ENCODE measurements around the gene CIAO2B. TPM values are rescaled to one million over a fixed set of nuclear protein-coding genes. Genes with fewer than 3 reads are reported as not detected.

Gene CIAO2B
- total RNA-seq, 1 experiment from 2014 or later, result 83.0 TPM

DNA sequence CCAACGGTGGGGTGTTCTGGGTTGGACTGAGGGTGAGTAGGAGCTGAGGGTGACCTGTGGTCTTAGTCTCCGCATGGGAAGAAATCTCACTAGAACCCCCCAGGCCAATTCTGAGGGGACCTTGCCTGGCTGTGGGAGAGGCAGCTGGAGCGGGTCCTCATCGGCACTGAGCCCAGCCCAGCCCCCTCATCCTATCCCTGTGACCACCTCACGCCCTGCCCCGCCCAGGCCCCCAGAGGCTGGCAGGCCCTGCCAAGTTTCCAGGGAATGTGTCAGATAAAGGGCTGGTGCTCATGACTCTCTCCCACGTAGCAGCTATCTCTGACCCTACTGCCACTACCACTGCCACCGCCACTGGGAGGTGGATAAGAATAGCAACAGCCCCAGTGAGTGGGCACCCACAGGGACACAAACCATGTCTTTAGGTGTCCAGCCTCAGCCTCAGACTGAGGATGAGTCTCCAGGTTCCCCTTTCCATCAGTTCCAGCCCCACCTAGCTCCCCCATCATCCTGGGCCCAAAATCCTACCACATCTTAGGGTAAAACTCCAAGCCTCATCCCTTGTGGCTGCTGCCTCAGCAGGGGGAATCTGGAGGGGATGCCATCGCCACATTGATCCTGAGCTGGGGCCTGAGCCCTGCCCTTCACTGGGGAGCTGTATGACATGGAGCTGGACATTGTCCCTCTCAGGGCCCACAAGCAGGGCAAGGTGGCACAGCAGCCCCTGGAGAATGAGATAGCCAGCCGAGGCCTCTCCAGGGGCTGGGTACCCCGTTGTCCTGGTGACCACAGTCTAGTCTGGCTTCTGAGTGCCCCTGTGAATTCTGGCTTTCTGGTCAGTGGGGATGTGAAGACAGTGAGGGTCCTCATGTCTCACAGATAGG is 30.4 kb downstream of the CIAO2B start:
- Histone ChIP-seq H2BK12ac (ENCODE audit: insufficient read length, low read depth, low read length) (no peak overlapping the region), H4K91ac (ENCODE audit: insufficient read length, low read depth, low read length) (no peak overlapping the region), H3K27me3 (ENCODE audit: insufficient read depth, low read length) (no peaks in the 10 kb centered on the region), H3K23ac (ENCODE audit: insufficient read length, low read depth, low read length) (no peak overlapping the region), H3K56ac (ENCODE audit: insufficient read length, low read depth, low read length) (no peak overlapping the region), H3K9me3 (ENCODE audit: control insufficient read depth, low read depth, low read length) (no peaks in the 10 kb centered on the region), H3K23me2 (ENCODE audit: insufficient read length, low read depth, low read length, poor library complexity, severe bottlenecking) (no peaks in the 10 kb centered on the region), H2BK5ac (ENCODE audit: insufficient read length, low read length) (no peak overlapping the region), H2AK5ac (ENCODE audit: insufficient read length, low read length) (no peak overlapping the region), H3T11ph (ENCODE audit: low read length) (no peak overlapping the region), H3K18ac (ENCODE audit: insufficient read length, low read depth, low read length) (no peak overlapping the region), H3K27ac (ENCODE audit: insufficient read length, low read depth, low read length) (no peak overlapping the region), H4K5ac (ENCODE audit: insufficient read length, low read depth, low read length) (no peak overlapping the region), H3K4ac (ENCODE audit: low read depth, low read length) (no peak overlapping the region), H4K20me1 (ENCODE audit: control insufficient read depth, insufficient read depth, insufficient read length) (no peaks in the 10 kb centered on the region), H2BK20ac (ENCODE audit: low read depth, low read length, poor library complexity, severe bottlenecking) (no peak overlapping the region), H3K79me2 (ENCODE audit: insufficient read depth, low read length) (no peaks in the 10 kb centered on the region), H3K79me1 (ENCODE audit: insufficient read depth, low read depth, low read length, poor library complexity, severe bottlenecking) (no peaks in the 10 kb centered on the region), H3K4me1 (ENCODE audit: insufficient read depth, low read length) (no peaks in the 10 kb centered on the region), H3K9ac (ENCODE audit: extremely low read depth, insufficient read length, low read length) (no peak overlapping the region), H4K8ac (replicated peaks; ENCODE audit: insufficient read length, low read depth, low read length) (no peak overlapping the region), H2BK15ac (ENCODE audit: low read depth, low read length) (no peak overlapping the region), H2AFZ (ENCODE audit: low read length) (no peak overlapping the region), H3K4me2 (ENCODE audit: insufficient read depth, insufficient read length, low read length) (no peak overlapping the region), H2BK120ac (ENCODE audit: low read depth, low read length, poor library complexity, severe bottlenecking) (no peak overlapping the region), H3K14ac (ENCODE audit: insufficient read depth, low read length) (no peak overlapping the region)
- Mint-ChIP-seq H3K27ac (no peak overlapping the region), H3K4me3 (no peak overlapping the region), H3K27me3 (ENCODE audit: low read depth) (peaks cover 20% of the 10 kb centered on the region), H3K36me3 (ENCODE audit: insufficient read depth in 1 of 3, low read depth in 3 of 3) (no peaks in the 10 kb centered on the region), H3K4me1 (peaks cover 8 to 18% of the 10 kb centered on the region in 2 experiments; a peak in 3 of 4 replicates), H3K9me3 (no peaks in the 10 kb centered on the region)
- no CpG with 5 or more reads among the region's 11 CpGs for WGBS (ENCODE audit: extremely low coverage, insufficient read length, low lambda C conversion rate)
- no peak for DNase-seq
- TF ChIP-seq, protein P1, sequence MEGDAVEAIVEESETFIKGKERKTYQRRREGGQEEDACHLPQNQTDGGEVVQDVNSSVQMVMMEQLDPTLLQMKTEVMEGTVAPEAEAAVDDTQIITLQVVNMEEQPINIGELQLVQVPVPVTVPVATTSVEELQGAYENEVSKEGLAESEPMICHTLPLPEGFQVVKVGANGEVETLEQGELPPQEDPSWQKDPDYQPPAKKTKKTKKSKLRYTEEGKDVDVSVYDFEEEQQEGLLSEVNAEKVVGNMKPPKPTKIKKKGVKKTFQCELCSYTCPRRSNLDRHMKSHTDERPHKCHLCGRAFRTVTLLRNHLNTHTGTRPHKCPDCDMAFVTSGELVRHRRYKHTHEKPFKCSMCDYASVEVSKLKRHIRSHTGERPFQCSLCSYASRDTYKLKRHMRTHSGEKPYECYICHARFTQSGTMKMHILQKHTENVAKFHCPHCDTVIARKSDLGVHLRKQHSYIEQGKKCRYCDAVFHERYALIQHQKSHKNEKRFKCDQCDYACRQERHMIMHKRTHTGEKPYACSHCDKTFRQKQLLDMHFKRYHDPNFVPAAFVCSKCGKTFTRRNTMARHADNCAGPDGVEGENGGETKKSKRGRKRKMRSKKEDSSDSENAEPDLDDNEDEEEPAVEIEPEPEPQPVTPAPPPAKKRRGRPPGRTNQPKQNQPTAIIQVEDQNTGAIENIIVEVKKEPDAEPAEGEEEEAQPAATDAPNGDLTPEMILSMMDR (conservative IDR thresholded peaks at IDR 0.05), result no peak
